SK-N-SH treated with all-trans-retinoic acid at 6 μM for 48 hours (cell line): Measurements from ENCODE around the gene ZNF140.

ENCODE experiments used
- ATAC-seq: fragments of 200-7000 bp; cut with Tn5 transposase; 3 replicates; pipeline ENCODE4 v1.9.1; 2020; ENCODE audit warnings: mild to moderate bottlenecking, moderate library complexity
- ARNTL ChIP-seq: fragments of 450-650 bp; formaldehyde crosslinking; IDR thresholded peaks from 2 replicates; pipeline ENCODE4 v1.5.0; 2020; ENCODE audit warnings: low read depth, mild to moderate bottlenecking, moderate library complexity, borderline replicate concordance
- BACH2 ChIP-seq: fragments of 250-450 bp; sonication (Bioruptor Pico); IDR thresholded peaks from 2 replicates; pipeline ENCODE4 v1.9.0; 2021; ENCODE audit warnings: mild to moderate bottlenecking, borderline replicate concordance
- CSDC2 ChIP-seq: fragments of 250-450 bp; sonication (Bioruptor Pico); IDR thresholded peaks from 2 replicates; pipeline ENCODE4 v1.5.0; 2020; ENCODE audit warnings: mild to moderate bottlenecking, moderate library complexity
- ESRRG ChIP-seq: fragments of 250-450 bp; sonication (Bioruptor Pico); IDR thresholded peaks from 2 replicates; pipeline ENCODE4 v1.6.1; 2021; ENCODE audit warnings: mild to moderate bottlenecking
- GLIS3 ChIP-seq: fragments of 250-450 bp; sonication (Bioruptor Pico); IDR thresholded peaks from 2 replicates; pipeline ENCODE4 v1.5.0; 2020; ENCODE audit warnings: mild to moderate bottlenecking, moderate library complexity
- ISL1 ChIP-seq: fragments of 250-450 bp; sonication (Bioruptor Pico); IDR thresholded peaks from 2 replicates; pipeline ENCODE4 v2.1.2; 2022; ENCODE audit warnings: mild to moderate bottlenecking, moderate library complexity
- OSR1 ChIP-seq: fragments of 250-450 bp; sonication (Bioruptor Pico); IDR thresholded peaks from 2 replicates; pipeline ENCODE4 v1.8.0; 2022; ENCODE audit warnings: moderate library complexity, mild to moderate bottlenecking, inconsistent platforms
- PATZ1 ChIP-seq: fragments of 250-450 bp; sonication (Bioruptor Pico); IDR thresholded peaks from 2 replicates; pipeline ENCODE4 v1.8.0; 2020; ENCODE audit warnings: mild to moderate bottlenecking, moderate library complexity, borderline replicate concordance
- PPARA ChIP-seq: fragments of 250-450 bp; sonication (Bioruptor Pico); IDR thresholded peaks from 2 replicates; pipeline ENCODE4 v1.5.0; 2020; ENCODE audit warnings: mild to moderate bottlenecking, borderline replicate concordance
- RARB ChIP-seq: fragments of 250-450 bp; sonication (Bioruptor Pico); IDR thresholded peaks from 2 replicates; pipeline ENCODE4 v1.8.0; 2021; ENCODE audit warnings: mild to moderate bottlenecking, moderate library complexity
- SNAI2 ChIP-seq: fragments of 250-450 bp; sonication (Bioruptor Pico); IDR thresholded peaks from 2 replicates; pipeline ENCODE4 v1.5.0; 2020; ENCODE audit warnings: mild to moderate bottlenecking, moderate library complexity
- TCF4 ChIP-seq: fragments of 250-450 bp; sonication (Bioruptor Pico); IDR thresholded peaks from 2 replicates; pipeline ENCODE4 v1.8.0; 2021; ENCODE audit warnings: mild to moderate bottlenecking, moderate library complexity, borderline replicate concordance
- TOX ChIP-seq: fragments of 250-450 bp; sonication (Bioruptor Pico); IDR thresholded peaks from 2 replicates; pipeline ENCODE4 v1.8.0; 2021; ENCODE audit warnings: mild to moderate bottlenecking, moderate library complexity, borderline replicate concordance
- TSHZ2 ChIP-seq: fragments of 250-450 bp; sonication (Bioruptor Pico); IDR thresholded peaks from 2 replicates; pipeline ENCODE4 v1.5.0; 2020; ENCODE audit warnings: mild to moderate bottlenecking, moderate library complexity
- ZC3H10 ChIP-seq: fragments of 250-450 bp; sonication (Bioruptor Pico); IDR thresholded peaks from 2 replicates; pipeline ENCODE4 v1.5.1; 2021; ENCODE audit warnings: mild to moderate bottlenecking, moderate library complexity
- ZFP3 ChIP-seq: fragments of 250-450 bp; sonication (Bioruptor Pico); IDR thresholded peaks from 2 replicates; pipeline ENCODE4 v1.5.0; 2020; ENCODE audit warnings: mild to moderate bottlenecking, moderate library complexity
- ZFP30 ChIP-seq: fragments of 450-650 bp; formaldehyde crosslinking; IDR thresholded peaks from 2 replicates; pipeline ENCODE4 v1.5.0; 2022; ENCODE audit warnings: mild to moderate bottlenecking, moderate library complexity
- ZNF565 ChIP-seq: fragments of 450-650 bp; formaldehyde crosslinking; conservative IDR thresholded peaks from 2 replicates; pipeline ENCODE4 v1.5.0; 2020; ENCODE audit warnings: low read depth, mild to moderate bottlenecking, moderate library complexity
- ZNF70 ChIP-seq: fragments of 450-650 bp; formaldehyde crosslinking; IDR thresholded peaks from 2 replicates; pipeline ENCODE4 v1.5.0; 2020; ENCODE audit warnings: mild to moderate bottlenecking, moderate library complexity
- ZNF8 ChIP-seq: fragments of 450-650 bp; formaldehyde crosslinking; IDR thresholded peaks from 2 replicates; pipeline ENCODE4 v1.5.0; 2020; ENCODE audit warnings: mild to moderate bottlenecking, moderate library complexity
- TF ChIP-seq, protein P1 (sequence below): fragments of 250-450 bp; sonication (Bioruptor Pico); IDR thresholded peaks from 2 replicates; pipeline ENCODE4 v1.8.0; 2021; ENCODE audit warnings: low read depth, mild to moderate bottlenecking, moderate library complexity, borderline replicate concordance
- TF ChIP-seq, protein P2 (sequence below): fragments of 250-450 bp; sonication (Bioruptor Pico); IDR thresholded peaks from 2 replicates; pipeline ENCODE4 v1.5.1; 2021; ENCODE audit warnings: mild to moderate bottlenecking, moderate library complexity
- TF ChIP-seq, protein P3 (sequence below): fragments of 250-450 bp; sonication (Bioruptor Pico); IDR thresholded peaks from 2 replicates; pipeline ENCODE4 v1.5.1; 2020; ENCODE audit warnings: low read depth, mild to moderate bottlenecking, moderate library complexity

Gene ZNF140

GRCh38 chr12:133046698-133047097, 34.0 kb upstream of the ZNF140 start:
- no peak for ATAC-seq
- TF ChIP-seq TCF4 (CRISPR knock-in tag) = no peak
- TF ChIP-seq CSDC2 (CRISPR knock-in tag) = no peak
- TF ChIP-seq PPARA (CRISPR knock-in tag) = no peak
- no peak for TF ChIP-seq PATZ1 (CRISPR knock-in tag)
- no peak for TF ChIP-seq ZC3H10 (CRISPR knock-in tag)
- TF ChIP-seq GLIS3 (CRISPR knock-in tag) = no peak
- TF ChIP-seq, protein P1, sequence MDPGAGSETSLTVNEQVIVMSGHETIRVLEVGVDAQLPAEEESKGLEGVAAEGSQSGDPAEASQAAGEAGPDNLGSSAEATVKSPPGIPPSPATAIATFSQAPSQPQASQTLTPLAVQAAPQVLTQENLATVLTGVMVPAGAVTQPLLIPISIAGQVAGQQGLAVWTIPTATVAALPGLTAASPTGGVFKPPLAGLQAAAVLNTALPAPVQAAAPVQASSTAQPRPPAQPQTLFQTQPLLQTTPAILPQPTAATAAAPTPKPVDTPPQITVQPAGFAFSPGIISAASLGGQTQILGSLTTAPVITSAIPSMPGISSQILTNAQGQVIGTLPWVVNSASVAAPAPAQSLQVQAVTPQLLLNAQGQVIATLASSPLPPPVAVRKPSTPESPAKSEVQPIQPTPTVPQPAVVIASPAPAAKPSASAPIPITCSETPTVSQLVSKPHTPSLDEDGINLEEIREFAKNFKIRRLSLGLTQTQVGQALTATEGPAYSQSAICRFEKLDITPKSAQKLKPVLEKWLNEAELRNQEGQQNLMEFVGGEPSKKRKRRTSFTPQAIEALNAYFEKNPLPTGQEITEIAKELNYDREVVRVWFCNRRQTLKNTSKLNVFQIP = no peak
- TF ChIP-seq RARB = no peak
- no peak for TF ChIP-seq ZNF565 (CRISPR knock-in tag)
- no peak for TF ChIP-seq SNAI2 (CRISPR knock-in tag)
- no peak for TF ChIP-seq ISL1 (CRISPR knock-in tag)
- TF ChIP-seq OSR1 (CRISPR knock-in tag) = no peak
- no peak for TF ChIP-seq BACH2 (CRISPR knock-in tag)
- TF ChIP-seq ESRRG (CRISPR knock-in tag) = no peak
- TF ChIP-seq TOX (CRISPR knock-in tag) = no peak
- TF ChIP-seq ZFP3 (CRISPR knock-in tag) = no peak
- no peak for TF ChIP-seq ZNF70 (CRISPR knock-in tag)
- TF ChIP-seq, protein P2, sequence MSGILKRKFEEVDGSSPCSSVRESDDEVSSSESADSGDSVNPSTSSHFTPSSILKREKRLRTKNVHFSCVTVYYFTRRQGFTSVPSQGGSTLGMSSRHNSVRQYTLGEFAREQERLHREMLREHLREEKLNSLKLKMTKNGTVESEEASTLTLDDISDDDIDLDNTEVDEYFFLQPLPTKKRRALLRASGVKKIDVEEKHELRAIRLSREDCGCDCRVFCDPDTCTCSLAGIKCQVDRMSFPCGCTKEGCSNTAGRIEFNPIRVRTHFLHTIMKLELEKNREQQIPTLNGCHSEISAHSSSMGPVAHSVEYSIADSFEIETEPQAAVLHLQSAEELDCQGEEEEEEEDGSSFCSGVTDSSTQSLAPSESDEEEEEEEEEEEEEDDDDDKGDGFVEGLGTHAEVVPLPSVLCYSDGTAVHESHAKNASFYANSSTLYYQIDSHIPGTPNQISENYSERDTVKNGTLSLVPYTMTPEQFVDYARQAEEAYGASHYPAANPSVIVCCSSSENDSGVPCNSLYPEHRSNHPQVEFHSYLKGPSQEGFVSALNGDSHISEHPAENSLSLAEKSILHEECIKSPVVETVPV (CRISPR knock-in tag) = no peak

- ATAC-seq = no peak
- TF ChIP-seq ZFP30 = no peak
- TF ChIP-seq OSR1 (CRISPR knock-in tag) = no peak
- TF ChIP-seq BACH2 (CRISPR knock-in tag) = no peak
- TF ChIP-seq SNAI2 (CRISPR knock-in tag) = no peak
- TF ChIP-seq, protein P3, sequence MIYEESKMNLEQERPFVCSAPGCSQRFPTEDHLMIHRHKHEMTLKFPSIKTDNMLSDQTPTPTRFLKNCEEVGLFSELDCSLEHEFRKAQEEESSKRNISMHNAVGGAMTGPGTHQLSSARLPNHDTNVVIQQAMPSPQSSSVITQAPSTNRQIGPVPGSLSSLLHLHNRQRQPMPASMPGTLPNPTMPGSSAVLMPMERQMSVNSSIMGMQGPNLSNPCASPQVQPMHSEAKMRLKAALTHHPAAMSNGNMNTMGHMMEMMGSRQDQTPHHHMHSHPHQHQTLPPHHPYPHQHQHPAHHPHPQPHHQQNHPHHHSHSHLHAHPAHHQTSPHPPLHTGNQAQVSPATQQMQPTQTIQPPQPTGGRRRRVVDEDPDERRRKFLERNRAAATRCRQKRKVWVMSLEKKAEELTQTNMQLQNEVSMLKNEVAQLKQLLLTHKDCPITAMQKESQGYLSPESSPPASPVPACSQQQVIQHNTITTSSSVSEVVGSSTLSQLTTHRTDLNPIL = no peak
- TF ChIP-seq PATZ1 (CRISPR knock-in tag) = no peak
- TF ChIP-seq TOX (CRISPR knock-in tag) = no peak
- TF ChIP-seq, protein P1 = no peak
- TF ChIP-seq, protein P2 (CRISPR knock-in tag) = no peak
- no peak for TF ChIP-seq TCF4 (CRISPR knock-in tag)
- no peak for TF ChIP-seq TSHZ2 (CRISPR knock-in tag)
- no peak for TF ChIP-seq ZNF70 (CRISPR knock-in tag)
- TF ChIP-seq ZNF565 (CRISPR knock-in tag) = no peak
- TF ChIP-seq GLIS3 (CRISPR knock-in tag) = no peak
- no peak for TF ChIP-seq CSDC2 (CRISPR knock-in tag)
- TF ChIP-seq ESRRG (CRISPR knock-in tag) = no peak
- TF ChIP-seq ZNF8 (CRISPR knock-in tag) = no peak
- no peak for TF ChIP-seq ARNTL (CRISPR knock-in tag)
- no peak for TF ChIP-seq PPARA (CRISPR knock-in tag)
Measured at GRCh38 chr12:133057446-133057845, 23.3 kb upstream of the ZNF140 start.
